Neural crest cell (in vitro differentiated cells): ENCODE results near the gene ATP6V0E2. TPM values are rescaled to one million over a fixed set of nuclear protein-coding genes. Genes with fewer than 3 reads are reported as not detected.

Source experiments
- DNase-seq: peaks from one replicate; pipeline ENCODE4 v3.0.0; 2021; ENCODE audit warnings: low read depth, mixed read lengths, low spot score
- H3K27ac Mint-ChIP-seq: one replicate; pipeline ENCODE4 v1.8.0; 2021; ENCODE audit warnings: mild to moderate bottlenecking, mixed read lengths; ENCODE audit not compliant: unreplicated experiment
- H3K27me3 Mint-ChIP-seq: 2 replicates; pipeline ENCODE4 v1.8.0; 2021; ENCODE audit warnings: low read depth, mild to moderate bottlenecking, mixed read lengths
- H3K36me3 Mint-ChIP-seq: 2 replicates; pipeline ENCODE4 v1.8.0; 2021; ENCODE audit warnings: low read depth, mild to moderate bottlenecking, mixed read lengths
- H3K4me1 Mint-ChIP-seq: 2 replicates; pipeline ENCODE4 v1.8.0; 2021; ENCODE audit warnings: mixed read lengths
- H3K4me3 Mint-ChIP-seq: one replicate; pipeline ENCODE4 v1.8.0; 2021; ENCODE audit warnings: mild to moderate bottlenecking, mixed read lengths
- H3K9me3 Mint-ChIP-seq: 2 replicates; pipeline ENCODE4 v1.8.0; 2021; ENCODE audit warnings: mixed read lengths
- total RNA-seq: library from RNA; stranded (reverse); gene quantifications from 2 replicates; pipeline ENCODE4 v1.2.1, GENCODE V29; 2021
- TF ChIP-seq, protein P1 (sequence below): fragments of 200-600 bp; sonication (generic); conservative IDR thresholded peaks from 2 replicates; pipeline ENCODE4 v1.5.0; 2021; ENCODE audit warnings: antibody characterized with exemption, mild to moderate bottlenecking

ATP6V0E2 gene
- total RNA-seq, 1 donor from 2014 or later, result 87.4 TPM

DNA sequence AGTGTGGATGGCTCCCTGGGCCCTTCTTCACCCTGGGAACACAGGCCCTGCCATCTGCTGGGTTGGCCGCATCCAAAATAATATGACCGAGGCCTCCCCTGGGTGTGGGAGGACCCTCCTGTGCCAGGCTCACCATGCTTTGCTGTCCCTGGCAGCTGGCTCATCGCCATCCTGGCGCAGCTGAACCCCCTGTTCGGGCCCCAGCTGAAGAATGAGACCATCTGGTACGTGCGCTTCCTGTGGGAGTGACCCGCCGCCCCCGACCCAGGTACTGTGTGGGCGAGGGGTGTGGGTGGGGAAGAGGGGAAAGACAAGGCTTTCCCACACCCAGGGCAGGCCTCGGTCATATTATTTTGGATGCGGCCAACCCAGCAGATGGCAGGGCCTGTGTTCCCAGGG, 4.8 kb downstream of the ATP6V0E2 start:
- Mint-ChIP-seq H3K9me3 (no peaks in the 10 kb centered on the region), H3K4me3 (no peak overlapping the region), H3K36me3 (no peaks in the 10 kb centered on the region), H3K27me3 (no peaks in the 10 kb centered on the region), H3K27ac (no peak overlapping the region), H3K4me1 (peaks cover 35% of the 10 kb centered on the region)
- DNase-seq, result no peak
- TF ChIP-seq, protein P1, sequence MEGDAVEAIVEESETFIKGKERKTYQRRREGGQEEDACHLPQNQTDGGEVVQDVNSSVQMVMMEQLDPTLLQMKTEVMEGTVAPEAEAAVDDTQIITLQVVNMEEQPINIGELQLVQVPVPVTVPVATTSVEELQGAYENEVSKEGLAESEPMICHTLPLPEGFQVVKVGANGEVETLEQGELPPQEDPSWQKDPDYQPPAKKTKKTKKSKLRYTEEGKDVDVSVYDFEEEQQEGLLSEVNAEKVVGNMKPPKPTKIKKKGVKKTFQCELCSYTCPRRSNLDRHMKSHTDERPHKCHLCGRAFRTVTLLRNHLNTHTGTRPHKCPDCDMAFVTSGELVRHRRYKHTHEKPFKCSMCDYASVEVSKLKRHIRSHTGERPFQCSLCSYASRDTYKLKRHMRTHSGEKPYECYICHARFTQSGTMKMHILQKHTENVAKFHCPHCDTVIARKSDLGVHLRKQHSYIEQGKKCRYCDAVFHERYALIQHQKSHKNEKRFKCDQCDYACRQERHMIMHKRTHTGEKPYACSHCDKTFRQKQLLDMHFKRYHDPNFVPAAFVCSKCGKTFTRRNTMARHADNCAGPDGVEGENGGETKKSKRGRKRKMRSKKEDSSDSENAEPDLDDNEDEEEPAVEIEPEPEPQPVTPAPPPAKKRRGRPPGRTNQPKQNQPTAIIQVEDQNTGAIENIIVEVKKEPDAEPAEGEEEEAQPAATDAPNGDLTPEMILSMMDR, result no peak

DNA sequence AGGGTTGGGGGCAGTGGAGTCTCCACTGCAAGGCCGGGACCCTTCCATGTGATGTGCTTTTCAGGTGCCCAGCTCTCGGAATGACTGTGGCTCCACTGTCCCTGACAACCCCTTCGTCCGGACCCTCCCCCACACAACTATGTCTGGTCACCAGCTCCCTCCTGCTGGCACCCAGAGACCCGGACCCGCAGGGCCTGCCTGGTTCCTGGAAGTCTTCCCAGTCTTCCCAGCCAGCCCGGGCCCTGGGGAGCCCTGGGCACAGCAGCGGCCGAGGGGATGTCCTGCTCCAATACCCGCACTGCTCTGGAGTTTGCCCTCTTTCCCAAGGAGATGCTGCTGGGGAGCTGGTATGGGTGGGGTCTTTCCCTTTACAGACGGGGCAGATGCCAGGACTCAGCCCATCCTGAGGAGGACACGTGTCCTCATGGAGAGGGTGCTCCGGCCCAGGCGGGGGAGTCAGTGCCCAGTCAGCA, 5.5 kb downstream of the ATP6V0E2 start:
- H3K4me3 Mint-ChIP-seq, result no peak overlapping the region
- H3K27ac Mint-ChIP-seq, result no peak overlapping the region
- H3K36me3 Mint-ChIP-seq, result no peaks in the 10 kb centered on the region
- no peaks in the 10 kb centered on the region for H3K9me3 Mint-ChIP-seq
- TF ChIP-seq, protein P1, result no peak
- H3K4me1 Mint-ChIP-seq, result peaks cover 36% of the 10 kb centered on the region
- H3K27me3 Mint-ChIP-seq, result no peaks in the 10 kb centered on the region
- no peak for DNase-seq

DNA sequence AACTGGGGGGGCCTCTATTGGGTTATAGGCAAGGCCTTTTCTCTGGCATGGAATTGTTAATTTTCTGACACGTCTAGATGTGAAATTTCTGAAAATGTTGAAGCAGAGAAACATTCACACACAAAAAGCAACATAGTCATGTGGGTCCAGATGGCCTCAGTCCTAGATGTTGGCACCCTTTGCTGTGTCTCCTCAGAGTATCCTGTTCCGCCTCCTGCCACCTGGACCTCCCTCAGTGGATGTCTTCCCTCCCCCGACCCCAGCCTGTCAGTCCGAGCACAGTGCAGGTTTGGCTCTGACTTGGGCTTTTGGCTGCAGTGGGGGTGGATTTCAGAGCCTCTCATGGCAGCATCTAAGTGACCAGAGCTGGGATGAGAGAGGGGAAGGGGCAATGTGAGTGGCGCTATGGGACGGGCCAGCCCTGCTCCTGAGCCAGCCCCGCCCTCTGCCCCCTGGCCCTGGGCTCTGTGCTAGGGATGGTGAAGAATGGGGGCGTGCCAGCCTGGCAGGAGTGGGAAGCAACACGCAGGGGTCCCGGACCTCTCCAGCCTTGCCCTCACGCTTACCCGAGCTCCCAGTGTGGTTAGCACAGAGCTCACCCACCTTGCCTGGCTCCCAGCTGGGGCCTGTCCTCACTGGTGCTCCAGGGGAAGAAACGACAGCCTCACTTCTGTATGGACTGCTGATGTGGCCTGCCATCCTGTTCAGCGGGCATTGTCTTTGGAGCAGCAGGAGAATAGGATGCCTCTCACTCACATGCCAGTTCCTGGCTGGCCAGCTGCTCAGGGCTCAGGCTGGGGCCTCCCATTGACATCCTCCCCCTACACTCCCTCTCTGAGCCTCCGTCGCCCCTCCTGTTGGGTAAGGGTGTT, 6.2 kb downstream of the ATP6V0E2 start:
- peaks cover 29% of the 10 kb centered on the region for H3K4me1 Mint-ChIP-seq
- peak overlapping the region; percentile 13 for H3K4me3 Mint-ChIP-seq
- H3K27ac Mint-ChIP-seq, result no peak overlapping the region
- no peaks in the 10 kb centered on the region for H3K9me3 Mint-ChIP-seq
- H3K27me3 Mint-ChIP-seq, result no peaks in the 10 kb centered on the region
- H3K36me3 Mint-ChIP-seq, result no peaks in the 10 kb centered on the region
- TF ChIP-seq, protein P1, result no peak
- DNase-seq, result no peak

DNA sequence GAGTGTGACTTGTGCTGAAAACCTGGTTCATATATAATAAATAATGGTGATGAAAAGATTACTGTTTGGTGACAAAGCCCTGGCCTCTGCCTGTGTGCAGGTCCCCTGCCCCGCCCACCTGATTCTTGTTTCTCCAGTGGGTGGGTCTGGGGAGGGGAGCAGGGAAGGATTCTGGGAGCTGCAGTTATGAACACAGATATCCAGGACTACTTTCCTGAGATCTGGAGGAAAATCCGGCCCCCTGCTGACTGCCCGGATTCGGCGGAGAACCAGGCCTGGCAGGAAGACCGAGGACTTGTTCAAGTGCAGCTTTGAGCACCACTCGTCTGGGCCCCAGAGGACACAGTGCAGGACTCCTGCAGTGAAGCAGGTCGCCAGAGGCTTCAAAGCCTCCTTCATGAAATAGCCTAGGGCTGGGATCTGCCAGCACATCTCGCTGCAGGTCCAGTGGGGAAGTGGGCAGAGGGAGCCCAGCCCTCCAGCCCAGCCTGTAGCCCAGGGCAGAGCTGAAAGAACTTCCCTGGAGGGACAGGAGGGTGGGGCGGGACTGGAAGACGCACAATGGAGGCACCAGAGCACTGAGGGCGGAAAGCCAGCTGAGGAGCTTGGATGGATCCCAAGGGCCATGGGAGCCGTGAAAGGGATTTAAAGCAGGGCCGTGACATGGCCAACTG, 7.0 kb downstream of the ATP6V0E2 start:
- no peaks in the 10 kb centered on the region for H3K9me3 Mint-ChIP-seq

More for the DNA sequence above, 7.0 kb downstream of the ATP6V0E2 start:
- Mint-ChIP-seq H3K27ac (no peak overlapping the region), H3K4me3 (peak overlapping the region; percentile 34), H3K27me3 (no peaks in the 10 kb centered on the region), H3K4me1 (peaks cover 25% of the 10 kb centered on the region), H3K36me3 (no peaks in the 10 kb centered on the region)
- DNase-seq, result no peak
- TF ChIP-seq, protein P1, result no peak
